A673 (cell line): ENCODE data around the gene MMP12. TPM values are rescaled to one million over a fixed set of nuclear protein-coding genes. Genes with fewer than 3 reads are reported as not detected.

Source experiments
- BruUV-seq: library from RNA; stranded (reverse); fragments of 400-500 nt; replicated peaks from 2 replicates; lab custom pipeline; 2021; lab: Mats Ljungman, UMichigan
- CTCF ChIA-PET: fragments of 300-600 bp; sonication (Branson Sonifier 250); formaldehyde crosslinking; loops from one replicate; lab custom pipeline; 2022; ENCODE audit warnings: antibody characterized with exemption; lab: Charles Lee
- POLR2A ChIA-PET: fragments of 300-600 bp; sonication (Branson Sonifier 250); formaldehyde crosslinking; loops from one replicate; lab custom pipeline; 2022; ENCODE audit warnings: antibody characterized with exemption; ENCODE audit not compliant: low non-redundant PET; lab: Charles Lee
- DNase-seq: peaks from one replicate; pipeline ENCODE4 v3.0.0-alpha.2; 2015; ENCODE audit warnings: low spot score
- H3K27ac ChIP-seq: fragments of 200-600 bp; sonication (generic); 2 replicates; pipeline ENCODE4 v1.5.1; 2016; ENCODE audit warnings: mixed run types, low read depth, mild to moderate bottlenecking, mixed read lengths, antibody characterized with exemption, low read length; ENCODE audit not compliant: poor library complexity, severe bottlenecking
- H3K27me3 ChIP-seq: fragments of 200-600 bp; sonication (generic); replicated peaks from 2 replicates; pipeline ENCODE4 v1.6.1; 2017; ENCODE audit warnings: mixed run types, low read depth, mild to moderate bottlenecking, mixed read lengths, antibody characterized with exemption, low read length; ENCODE audit not compliant: insufficient read depth, poor library complexity
- H3K36me3 ChIP-seq: fragments of 200-600 bp; sonication (generic); 2 replicates; pipeline ENCODE4 v1.6.1; 2016; ENCODE audit warnings: mixed run types, mild to moderate bottlenecking, mixed read lengths, antibody characterized with exemption, low read length; ENCODE audit not compliant: insufficient read depth, poor library complexity, severe bottlenecking
- H3K4me1 ChIP-seq: fragments of 200-600 bp; sonication (generic); 2 replicates; pipeline ENCODE4 v1.6.1; 2017; ENCODE audit warnings: mixed run types, mild to moderate bottlenecking, mixed read lengths, antibody characterized with exemption, low read length; ENCODE audit not compliant: insufficient read depth, poor library complexity, severe bottlenecking
- H3K4me3 ChIP-seq: fragments of 200-600 bp; sonication (generic); 2 replicates; pipeline ENCODE4 v1.5.1; 2016; ENCODE audit warnings: low read depth, mixed run types, mild to moderate bottlenecking, mixed read lengths, low read length; ENCODE audit not compliant: poor library complexity, severe bottlenecking
- H3K9me3 ChIP-seq: fragments of 200-600 bp; sonication (generic); 2 replicates; pipeline ENCODE4 v1.6.1; 2016; ENCODE audit warnings: mixed run types, low read depth, mild to moderate bottlenecking, mixed read lengths, antibody characterized with exemption, low read length; ENCODE audit not compliant: poor library complexity, severe bottlenecking
- EZH2 ChIP-seq: fragments of 200-600 bp; sonication (generic); IDR thresholded peaks from 2 replicates; pipeline ENCODE4 v1.6.1; 2017; ENCODE audit warnings: borderline replicate concordance, low read depth, mild to moderate bottlenecking, mixed read lengths, antibody characterized with exemption, low read length; ENCODE audit not compliant: poor library complexity, severe bottlenecking
- intact Hi-C: fragments of 100-400 bp; cut with micrococcal nuclease; formaldehyde crosslinking; loops from one replicate; pipeline ENCODE4 v1.10.0; 2022; ENCODE audit not compliant: unreplicated experiment
- total RNA-seq: library from RNA; stranded (reverse); gene quantifications from 2 replicates; pipeline ENCODE4 v1.2.3, GENCODE V29; 2021
- TF ChIP-seq, protein P1 (sequence below): fragments of 300-800, 200-600 bp; sonication (generic); conservative IDR thresholded peaks from 2 replicates; pipeline ENCODE4 v1.5.1; 2017; ENCODE audit warnings: low read depth, mild to moderate bottlenecking, antibody characterized with exemption, low read length, moderate library complexity, mixed read lengths

MMP12 gene
- total RNA-seq, 1 experiment from 2014 or later, result 0.19 TPM

DNA sequence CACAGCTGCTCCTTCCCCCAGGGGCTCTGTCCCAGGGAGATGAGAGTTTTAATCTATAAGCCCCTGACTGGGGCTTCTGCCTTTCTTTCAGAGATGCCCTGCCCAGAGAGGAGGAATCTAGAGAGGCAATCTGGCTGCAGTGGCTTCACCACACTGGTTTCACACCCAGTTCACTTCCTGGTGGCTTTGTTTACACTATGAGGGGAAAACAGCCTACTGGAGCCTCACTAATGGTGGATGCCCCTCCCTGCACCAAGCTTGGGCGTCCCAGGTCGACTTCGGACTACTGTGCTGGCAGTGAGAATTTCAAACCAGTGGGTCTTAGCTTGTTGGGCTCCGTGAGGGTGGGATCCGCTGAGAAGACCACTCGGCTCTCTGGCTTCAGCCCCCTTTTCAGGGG lies 55.3 kb downstream of the MMP12 start:
- intact Hi-C loops, result no loop called here
- no TSS peak for BruUV-seq
- CTCF ChIA-PET, result no interaction called here

DNA sequence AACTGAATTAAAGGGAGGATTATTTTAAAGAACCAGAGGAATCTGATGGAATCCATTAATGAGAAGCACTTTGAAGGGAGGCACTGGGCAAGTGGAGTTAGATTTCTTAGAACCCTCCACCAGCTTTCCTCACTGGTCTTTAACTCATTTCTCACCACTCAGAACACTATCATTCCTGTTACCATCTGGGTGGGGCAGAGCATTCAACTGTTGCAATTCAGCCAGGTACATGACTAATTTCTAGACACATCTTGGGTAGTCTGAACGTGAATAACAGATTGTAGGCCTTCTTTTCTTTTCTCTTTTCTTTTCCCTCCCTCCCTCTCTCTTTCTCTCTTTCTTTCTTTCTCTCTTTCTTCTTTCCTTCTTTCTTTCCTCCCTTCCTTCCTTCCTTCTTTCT lies 61.3 kb downstream of the MMP12 start:
- ChIA-PET POLR2A (no interaction called here), CTCF (no interaction called here)
- H3K27me3 ChIP-seq, result no peaks in the 10 kb centered on the region
- TF ChIP-seq EZH2, result no peak
- TF ChIP-seq, protein P1, sequence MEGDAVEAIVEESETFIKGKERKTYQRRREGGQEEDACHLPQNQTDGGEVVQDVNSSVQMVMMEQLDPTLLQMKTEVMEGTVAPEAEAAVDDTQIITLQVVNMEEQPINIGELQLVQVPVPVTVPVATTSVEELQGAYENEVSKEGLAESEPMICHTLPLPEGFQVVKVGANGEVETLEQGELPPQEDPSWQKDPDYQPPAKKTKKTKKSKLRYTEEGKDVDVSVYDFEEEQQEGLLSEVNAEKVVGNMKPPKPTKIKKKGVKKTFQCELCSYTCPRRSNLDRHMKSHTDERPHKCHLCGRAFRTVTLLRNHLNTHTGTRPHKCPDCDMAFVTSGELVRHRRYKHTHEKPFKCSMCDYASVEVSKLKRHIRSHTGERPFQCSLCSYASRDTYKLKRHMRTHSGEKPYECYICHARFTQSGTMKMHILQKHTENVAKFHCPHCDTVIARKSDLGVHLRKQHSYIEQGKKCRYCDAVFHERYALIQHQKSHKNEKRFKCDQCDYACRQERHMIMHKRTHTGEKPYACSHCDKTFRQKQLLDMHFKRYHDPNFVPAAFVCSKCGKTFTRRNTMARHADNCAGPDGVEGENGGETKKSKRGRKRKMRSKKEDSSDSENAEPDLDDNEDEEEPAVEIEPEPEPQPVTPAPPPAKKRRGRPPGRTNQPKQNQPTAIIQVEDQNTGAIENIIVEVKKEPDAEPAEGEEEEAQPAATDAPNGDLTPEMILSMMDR, result no peak
- no peaks in the 10 kb centered on the region for H3K9me3 ChIP-seq
- no peak overlapping the region for H3K4me3 ChIP-seq
- BruUV-seq, result no TSS peak
- no peak overlapping the region for H3K27ac ChIP-seq
- H3K36me3 ChIP-seq, result no peaks in the 10 kb centered on the region
- peaks cover 28% of the 10 kb centered on the region for H3K4me1 ChIP-seq
- no peak for DNase-seq
- intact Hi-C loops, result loop anchor here (5.0 kb wide), 2 partner anchors 99 to 244 kb away; no protein-coding TSS in a partner anchor

More for the DNA sequence above, 55.3 kb downstream of the MMP12 start:
- H3K36me3 ChIP-seq, result no peaks in the 10 kb centered on the region
- TF ChIP-seq, protein P1, result no peak
- no peak for TF ChIP-seq EZH2
- POLR2A ChIA-PET, result no interaction called here
- H3K4me3 ChIP-seq, result no peak overlapping the region
- H3K27me3 ChIP-seq, result no peaks in the 10 kb centered on the region
- H3K9me3 ChIP-seq, result no peaks in the 10 kb centered on the region
- H3K27ac ChIP-seq, result no peak overlapping the region
- no peak for DNase-seq
- H3K4me1 ChIP-seq, result no peaks in the 10 kb centered on the region

Other genes starting within 250 kb of the MMP12 start
- not detected in 2 replicates for gene MMP20, start 249.7 kb downstream of the MMP12 start, total RNA-seq
- not detected in 2 replicates for gene MMP27, start 169.2 kb downstream of the MMP12 start, total RNA-seq
- 0.21 and 0.33 TPM in 2 replicates for gene MMP8, start 150.0 kb downstream of the MMP12 start, total RNA-seq
- 4.0 TPM in 2 replicates for gene MMP10, start 94.4 kb downstream of the MMP12 start, total RNA-seq
- 610 and 815 TPM in 2 replicates for gene MMP1, start 76.8 kb downstream of the MMP12 start, total RNA-seq
- 1.1 and 1.3 TPM in 2 replicates for gene MMP3, start 31.4 kb downstream of the MMP12 start, total RNA-seq
- not detected in 2 replicates for gene MMP13, start 80.8 kb upstream of the MMP12 start, total RNA-seq
- gene DCUN1D5, start 217.2 kb upstream of the MMP12 start, total RNA-seq, result 92.3 and 102 TPM in 2 replicates
- 42.6 and 44.0 TPM in 2 replicates for gene DYNC2H1, start 234.4 kb upstream of the MMP12 start, total RNA-seq